Measurements from ENCODE around the gene CDC42EP3. TPM values are rescaled to one million over a fixed set of nuclear protein-coding genes. Genes with fewer than 3 reads are reported as not detected.

Gene CDC42EP3
- total and polyA plus RNA-seq, 3 donors from 2014 or later, result 44.3 to 107 (median 50.6) TPM

- TF ChIP-seq, protein P1, sequence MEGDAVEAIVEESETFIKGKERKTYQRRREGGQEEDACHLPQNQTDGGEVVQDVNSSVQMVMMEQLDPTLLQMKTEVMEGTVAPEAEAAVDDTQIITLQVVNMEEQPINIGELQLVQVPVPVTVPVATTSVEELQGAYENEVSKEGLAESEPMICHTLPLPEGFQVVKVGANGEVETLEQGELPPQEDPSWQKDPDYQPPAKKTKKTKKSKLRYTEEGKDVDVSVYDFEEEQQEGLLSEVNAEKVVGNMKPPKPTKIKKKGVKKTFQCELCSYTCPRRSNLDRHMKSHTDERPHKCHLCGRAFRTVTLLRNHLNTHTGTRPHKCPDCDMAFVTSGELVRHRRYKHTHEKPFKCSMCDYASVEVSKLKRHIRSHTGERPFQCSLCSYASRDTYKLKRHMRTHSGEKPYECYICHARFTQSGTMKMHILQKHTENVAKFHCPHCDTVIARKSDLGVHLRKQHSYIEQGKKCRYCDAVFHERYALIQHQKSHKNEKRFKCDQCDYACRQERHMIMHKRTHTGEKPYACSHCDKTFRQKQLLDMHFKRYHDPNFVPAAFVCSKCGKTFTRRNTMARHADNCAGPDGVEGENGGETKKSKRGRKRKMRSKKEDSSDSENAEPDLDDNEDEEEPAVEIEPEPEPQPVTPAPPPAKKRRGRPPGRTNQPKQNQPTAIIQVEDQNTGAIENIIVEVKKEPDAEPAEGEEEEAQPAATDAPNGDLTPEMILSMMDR (IDR thresholded peaks at IDR 0.05), result no peak
- TF ChIP-seq POLR2A (IDR thresholded peaks at IDR 0.05), result no peak
- 87 to 89% methylated on average over 6 of the region's 6 CpGs for WGBS, 2 donors
- intact Hi-C loops (cut with DNase I; ENCODE audit: low total_unique reads), result no loop called here
- no peaks in the 10 kb centered on the region for H3K9me3 ChIP-seq
- peaks cover 5% of the 10 kb centered on the region for H3K4me1 ChIP-seq
- H3K27ac ChIP-seq, result no peak overlapping the region
- DNase-seq, result no peak
- no peaks in the 10 kb centered on the region for H3K27me3 ChIP-seq
- no peaks in the 10 kb centered on the region for H3K36me3 ChIP-seq (ENCODE audit: low read depth, missing control alignments)
- no peak overlapping the region for H3K4me3 ChIP-seq
Observed at GRCh38 chr2:37683921-37684780, 12.7 kb upstream of the CDC42EP3 start.

GRCh38 chr2:37683241-37683640 lies 11.8 kb upstream of the CDC42EP3 start:
- no peaks in the 10 kb centered on the region for H3K36me3 ChIP-seq (ENCODE audit: low read depth, missing control alignments)
- no peaks in the 10 kb centered on the region for H3K9me3 ChIP-seq
- TF ChIP-seq, protein P1 (IDR thresholded peaks at IDR 0.05), result no peak
- no peak for TF ChIP-seq POLR2A (IDR thresholded peaks at IDR 0.05)
- H3K4me1 ChIP-seq, result no peaks in the 10 kb centered on the region
- 86 to 95% methylated on average over 3 of the region's 3 CpGs for WGBS, 2 donors
- DNase-seq, result no peak
- intact Hi-C loops (cut with DNase I; ENCODE audit: low total_unique reads), result no loop called here
- no peak overlapping the region for H3K27ac ChIP-seq
- no peak overlapping the region for H3K4me3 ChIP-seq
- H3K27me3 ChIP-seq, result no peaks in the 10 kb centered on the region

DNA sequence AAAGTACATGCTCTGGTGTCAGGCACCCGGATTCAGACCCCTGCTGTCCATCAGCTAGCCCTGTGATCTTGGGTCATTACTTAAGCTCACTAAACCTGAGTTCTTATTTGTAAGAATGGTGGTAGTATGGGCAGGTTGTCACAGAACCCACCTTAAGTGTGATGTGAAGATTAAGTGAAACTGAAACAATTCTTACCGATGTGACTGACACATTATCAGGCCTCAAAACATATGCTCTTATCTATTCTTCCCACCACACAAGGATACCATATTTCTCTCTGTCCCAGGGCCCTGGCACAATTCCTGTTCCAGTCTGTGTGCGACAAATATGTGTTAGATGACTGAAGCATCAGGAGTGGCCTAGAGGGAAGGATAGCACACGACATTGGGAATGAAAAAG lies 11.0 kb upstream of the CDC42EP3 start:
- Histone ChIP-seq H3K9me3 (no peaks in the 10 kb centered on the region), H3K36me3 (ENCODE audit: low read depth, missing control alignments) (no peaks in the 10 kb centered on the region), H3K27me3 (no peaks in the 10 kb centered on the region), H3K27ac (no peak overlapping the region), H3K4me3 (no peak overlapping the region), H3K4me1 (no peaks in the 10 kb centered on the region)
- no peak for DNase-seq
- TF ChIP-seq POLR2A (IDR thresholded peaks at IDR 0.05), result no peak
- TF ChIP-seq, protein P1 (IDR thresholded peaks at IDR 0.05), result no peak
- WGBS, 2 donors, result 84 to 88% methylated on average over 4 of the region's 4 CpGs
- intact Hi-C loops (cut with DNase I; ENCODE audit: low total_unique reads), result no loop called here

DNA sequence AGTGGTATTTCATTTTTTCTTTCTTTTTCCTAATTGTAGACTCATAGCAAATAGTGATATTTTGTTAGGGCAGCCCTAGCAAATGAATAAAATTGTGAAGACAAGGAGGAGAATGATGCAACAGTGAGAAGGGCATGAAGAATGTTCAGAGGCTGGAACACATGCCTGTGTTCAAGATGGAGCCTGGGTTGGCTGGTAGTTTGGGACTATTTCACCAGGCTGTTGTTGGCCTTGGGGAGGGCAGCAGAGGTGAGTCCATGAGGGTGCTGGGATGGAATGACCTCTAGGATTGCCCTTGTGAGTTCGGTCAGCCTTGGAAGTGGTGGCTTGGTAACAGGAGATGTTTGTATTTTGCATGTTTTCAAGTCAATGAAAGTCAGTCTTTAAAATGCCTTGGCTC lies 10.1 kb upstream of the CDC42EP3 start:
- H3K9me3 ChIP-seq, result no peaks in the 10 kb centered on the region
- intact Hi-C loops (cut with DNase I; ENCODE audit: low total_unique reads), result no loop called here
- no peaks in the 10 kb centered on the region for H3K27me3 ChIP-seq
- no peak for DNase-seq
- whole genome bisulfite sequencing, 2 donors, result 86 to 93% methylated on average over 1 of the region's 1 CpG
- TF ChIP-seq, protein P1 (IDR thresholded peaks at IDR 0.05), result no peak
- no peak for TF ChIP-seq POLR2A (IDR thresholded peaks at IDR 0.05)
- H3K4me3 ChIP-seq, result no peak overlapping the region
- no peaks in the 10 kb centered on the region for H3K36me3 ChIP-seq (ENCODE audit: low read depth, missing control alignments)
- no peaks in the 10 kb centered on the region for H3K4me1 ChIP-seq
- no peak overlapping the region for H3K27ac ChIP-seq

Measured in testis (tissue), 3 donors.